Measurements from ENCODE around the gene HMCN1. TPM values are rescaled to one million over a fixed set of nuclear protein-coding genes. Genes with fewer than 3 reads are reported as not detected.

The HMCN1 gene
- total RNA-seq, 1 experiment from 2014 or later, result 0.12 TPM

DNA sequence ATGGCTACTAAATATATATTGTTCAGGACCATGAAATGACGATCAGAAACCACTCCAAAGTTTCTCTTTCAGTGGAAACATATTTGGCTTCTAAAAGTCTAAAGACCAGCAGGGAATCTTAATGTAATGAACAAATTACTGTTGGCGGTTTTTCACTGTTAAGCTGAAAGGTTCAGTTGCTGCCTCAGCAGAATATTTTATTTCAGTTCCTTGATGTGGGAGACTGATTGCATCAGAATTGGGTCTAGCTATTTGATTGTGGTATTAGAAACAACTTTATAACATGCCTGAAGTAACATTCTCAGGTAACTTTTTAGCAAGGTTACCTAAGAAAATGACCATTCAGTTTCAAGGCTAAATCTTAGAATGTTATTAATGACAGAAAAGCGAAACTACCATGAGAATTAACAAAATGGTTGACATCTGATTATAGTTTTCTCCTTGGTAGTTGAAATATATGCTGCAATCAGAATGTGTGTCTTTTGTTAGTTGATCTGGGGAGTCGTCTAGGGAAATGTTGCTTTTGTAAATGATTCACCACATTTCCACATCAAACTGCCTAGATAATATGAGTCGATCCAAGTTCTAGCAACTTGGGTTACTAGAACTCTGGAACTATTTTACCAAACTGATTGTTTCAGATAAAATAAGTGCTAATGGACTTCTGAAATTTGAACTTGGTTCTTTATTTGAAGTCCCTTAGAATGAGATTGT is 200.4 kb downstream of the HMCN1 start:
- Mint-ChIP-seq H3K27me3 (ENCODE audit: insufficient read depth, unreplicated experiment) (no peaks in the 10 kb centered on the region), H3K9me3 (ENCODE audit: unreplicated experiment) (no peaks in the 10 kb centered on the region), H3K36me3 (ENCODE audit: insufficient read depth, unreplicated experiment) (no peaks in the 10 kb centered on the region), H3K27ac (ENCODE audit: low read depth, unreplicated experiment) (peak overlapping the region; percentile 60), H3K4me3 (ENCODE audit: unreplicated experiment) (no peak overlapping the region), H3K4me1 (ENCODE audit: insufficient read depth, unreplicated experiment) (peaks cover 10% of the 10 kb centered on the region)
- DNase-seq (ENCODE audit: unreplicated experiment), result peak; percentile 67
- intact Hi-C loops (cut with micrococcal nuclease), result no loop called here
- TF ChIP-seq, protein P1, sequence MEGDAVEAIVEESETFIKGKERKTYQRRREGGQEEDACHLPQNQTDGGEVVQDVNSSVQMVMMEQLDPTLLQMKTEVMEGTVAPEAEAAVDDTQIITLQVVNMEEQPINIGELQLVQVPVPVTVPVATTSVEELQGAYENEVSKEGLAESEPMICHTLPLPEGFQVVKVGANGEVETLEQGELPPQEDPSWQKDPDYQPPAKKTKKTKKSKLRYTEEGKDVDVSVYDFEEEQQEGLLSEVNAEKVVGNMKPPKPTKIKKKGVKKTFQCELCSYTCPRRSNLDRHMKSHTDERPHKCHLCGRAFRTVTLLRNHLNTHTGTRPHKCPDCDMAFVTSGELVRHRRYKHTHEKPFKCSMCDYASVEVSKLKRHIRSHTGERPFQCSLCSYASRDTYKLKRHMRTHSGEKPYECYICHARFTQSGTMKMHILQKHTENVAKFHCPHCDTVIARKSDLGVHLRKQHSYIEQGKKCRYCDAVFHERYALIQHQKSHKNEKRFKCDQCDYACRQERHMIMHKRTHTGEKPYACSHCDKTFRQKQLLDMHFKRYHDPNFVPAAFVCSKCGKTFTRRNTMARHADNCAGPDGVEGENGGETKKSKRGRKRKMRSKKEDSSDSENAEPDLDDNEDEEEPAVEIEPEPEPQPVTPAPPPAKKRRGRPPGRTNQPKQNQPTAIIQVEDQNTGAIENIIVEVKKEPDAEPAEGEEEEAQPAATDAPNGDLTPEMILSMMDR (IDR thresholded peaks at IDR 0.05; ENCODE audit: unreplicated experiment), result no peak
- ChIA-PET CTCF (interaction anchor here (0.5 kb wide), 1 partner anchor 216 kb away, joined by 3 read pairs; no protein-coding TSS in a partner anchor), POLR2A (no interaction called here)
- BruUV-seq (replicated peaks), result no TSS peak

DNA sequence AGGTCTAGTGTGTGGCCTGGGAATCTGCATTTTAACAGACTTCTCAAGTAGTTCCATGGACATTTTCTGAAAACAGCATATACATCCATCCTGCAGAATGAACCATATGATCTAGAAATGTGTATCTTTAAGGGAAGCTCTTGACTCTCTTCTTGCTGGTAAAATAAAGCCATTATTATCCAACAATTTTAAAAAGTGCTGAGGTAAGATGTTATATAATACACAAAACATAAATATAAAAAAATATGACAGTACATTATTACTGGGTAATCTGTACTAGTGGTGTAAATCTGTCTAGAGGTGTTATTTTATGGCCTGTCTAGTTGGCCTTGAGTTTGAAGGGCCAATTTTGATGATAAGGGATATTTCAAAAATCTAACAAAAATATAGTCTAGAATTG is 201.2 kb downstream of the HMCN1 start:
- no peak for DNase-seq (ENCODE audit: unreplicated experiment)
- POLR2A ChIA-PET, result no interaction called here

DNA sequence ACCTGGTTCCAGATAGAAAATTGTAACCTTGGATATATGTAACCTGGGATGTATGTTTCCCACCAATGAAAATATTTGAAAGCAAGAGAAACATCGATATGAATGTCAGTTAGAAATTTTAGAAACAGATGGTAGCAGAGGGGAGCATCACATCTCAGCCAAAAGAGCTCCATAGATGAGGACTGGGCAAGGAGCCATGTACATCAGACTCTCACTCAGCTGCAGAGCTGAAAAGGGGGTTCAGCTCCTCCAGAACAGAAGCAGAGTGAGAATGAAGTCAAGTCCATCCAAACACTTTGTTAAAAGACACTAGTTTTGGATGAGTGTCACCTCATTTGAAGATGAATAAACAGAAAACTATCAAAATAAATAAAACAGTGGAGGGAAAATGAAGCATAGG is 202.4 kb downstream of the HMCN1 start:
- DNase-seq (ENCODE audit: unreplicated experiment), result no peak
- Mint-ChIP-seq H3K27ac (ENCODE audit: low read depth, unreplicated experiment) (no peak overlapping the region), H3K9me3 (ENCODE audit: unreplicated experiment) (no peaks in the 10 kb centered on the region), H3K4me1 (ENCODE audit: insufficient read depth, unreplicated experiment) (peaks cover 10% of the 10 kb centered on the region), H3K4me3 (ENCODE audit: unreplicated experiment) (no peak overlapping the region), H3K27me3 (ENCODE audit: insufficient read depth, unreplicated experiment) (no peaks in the 10 kb centered on the region), H3K36me3 (ENCODE audit: insufficient read depth, unreplicated experiment) (no peaks in the 10 kb centered on the region)
- ChIA-PET CTCF (interaction anchor here (0.5 to 0.8 kb wide), 2 partner anchors 32 to 243 kb away, joined by 3 read pairs; no protein-coding TSS in a partner anchor), POLR2A (no interaction called here)
- no TSS peak for BruUV-seq (replicated peaks)
- intact Hi-C loops (cut with micrococcal nuclease), result no loop called here
- TF ChIP-seq, protein P1 (IDR thresholded peaks at IDR 0.05; ENCODE audit: unreplicated experiment), result no peak

More for the DNA sequence above, 201.2 kb downstream of the HMCN1 start:
- peaks cover 10% of the 10 kb centered on the region for H3K4me1 Mint-ChIP-seq (ENCODE audit: insufficient read depth, unreplicated experiment)
- CTCF ChIA-PET, result no interaction called here
- H3K4me3 Mint-ChIP-seq (ENCODE audit: unreplicated experiment), result no peak overlapping the region
- TF ChIP-seq, protein P1 (IDR thresholded peaks at IDR 0.05; ENCODE audit: unreplicated experiment), result no peak
- no peaks in the 10 kb centered on the region for H3K36me3 Mint-ChIP-seq (ENCODE audit: insufficient read depth, unreplicated experiment)
- H3K27ac Mint-ChIP-seq (ENCODE audit: low read depth, unreplicated experiment), result no peak overlapping the region
- no peaks in the 10 kb centered on the region for H3K27me3 Mint-ChIP-seq (ENCODE audit: insufficient read depth, unreplicated experiment)
- BruUV-seq (replicated peaks), result no TSS peak
- intact Hi-C loops (cut with micrococcal nuclease), result no loop called here
- no peaks in the 10 kb centered on the region for H3K9me3 Mint-ChIP-seq (ENCODE audit: unreplicated experiment)

DNA sequence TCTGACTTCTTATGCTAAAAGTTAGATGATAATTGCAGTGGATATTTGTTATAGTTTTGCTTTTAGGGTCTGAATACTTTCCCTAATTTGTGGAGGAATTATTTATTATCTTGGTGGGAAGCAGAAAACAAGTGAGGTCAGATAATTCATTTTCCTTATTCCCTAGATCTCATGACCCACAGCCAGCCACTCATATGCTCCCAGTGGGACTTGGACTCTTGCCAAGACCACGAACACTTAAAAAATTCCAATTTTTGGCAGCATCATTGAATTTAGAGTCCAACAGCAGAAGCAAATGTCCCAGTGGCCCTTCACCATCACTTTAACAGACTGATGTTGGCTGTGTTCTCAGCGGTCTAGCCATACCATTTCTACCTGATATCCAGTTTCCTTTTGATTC is 204.2 kb downstream of the HMCN1 start:
- DNase-seq (ENCODE audit: unreplicated experiment), result no peak
- TF ChIP-seq, protein P1 (IDR thresholded peaks at IDR 0.05; ENCODE audit: unreplicated experiment), result no peak
- Mint-ChIP-seq H3K4me3 (ENCODE audit: unreplicated experiment) (no peak overlapping the region), H3K27me3 (ENCODE audit: insufficient read depth, unreplicated experiment) (no peaks in the 10 kb centered on the region), H3K9me3 (ENCODE audit: unreplicated experiment) (no peaks in the 10 kb centered on the region), H3K27ac (ENCODE audit: low read depth, unreplicated experiment) (no peak overlapping the region), H3K36me3 (ENCODE audit: insufficient read depth, unreplicated experiment) (no peaks in the 10 kb centered on the region), H3K4me1 (ENCODE audit: insufficient read depth, unreplicated experiment) (peaks cover 10% of the 10 kb centered on the region)
- CTCF ChIA-PET, result interaction anchor here (0.6 kb wide), 1 partner anchor 1113 kb away, joined by 3 read pairs; no protein-coding TSS in a partner anchor
- BruUV-seq (replicated peaks), result no TSS peak
- POLR2A ChIA-PET, result no interaction called here
- intact Hi-C loops (cut with micrococcal nuclease), result no loop called here
